Putamen (tissue), 1 donor: ENCODE data around the gene CAMSAP1.

Experiments used
- DNase-seq: peaks from one replicate; pipeline ENCODE4 v3.0.0-alpha.2; 2016; ENCODE audit warnings: low spot score

CAMSAP1 gene

DNA sequence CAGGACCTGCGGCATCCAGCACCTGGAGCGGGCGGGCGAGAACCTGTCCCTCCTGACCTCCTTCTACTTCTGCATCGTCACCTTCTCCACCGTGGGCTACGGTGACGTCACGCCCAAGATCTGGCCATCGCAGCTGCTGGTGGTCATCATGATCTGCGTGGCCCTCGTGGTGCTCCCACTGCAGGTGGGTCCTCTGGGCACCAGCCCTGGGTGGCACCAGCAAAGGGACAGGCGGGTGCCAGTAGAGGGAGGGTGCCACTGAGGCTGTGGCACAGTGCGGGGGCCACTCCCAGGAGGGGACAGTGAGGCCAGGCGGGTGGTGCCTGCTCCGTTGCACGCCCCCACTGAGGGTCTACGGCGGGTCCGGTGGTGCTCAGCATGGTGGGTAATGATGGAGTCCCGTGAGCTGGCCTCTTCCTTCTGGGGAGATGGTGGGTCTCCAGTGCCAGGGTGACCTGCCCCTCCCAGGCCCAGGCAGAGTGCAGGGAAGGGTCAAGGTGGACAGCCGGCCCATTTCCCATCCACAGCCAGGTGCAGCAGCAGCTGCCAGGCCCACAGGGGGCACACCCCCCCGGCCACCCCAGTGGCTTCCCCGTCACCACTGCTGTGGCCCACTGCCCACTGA lies 147.6 kb downstream of the CAMSAP1 start:
- no peak for DNase-seq

DNA sequence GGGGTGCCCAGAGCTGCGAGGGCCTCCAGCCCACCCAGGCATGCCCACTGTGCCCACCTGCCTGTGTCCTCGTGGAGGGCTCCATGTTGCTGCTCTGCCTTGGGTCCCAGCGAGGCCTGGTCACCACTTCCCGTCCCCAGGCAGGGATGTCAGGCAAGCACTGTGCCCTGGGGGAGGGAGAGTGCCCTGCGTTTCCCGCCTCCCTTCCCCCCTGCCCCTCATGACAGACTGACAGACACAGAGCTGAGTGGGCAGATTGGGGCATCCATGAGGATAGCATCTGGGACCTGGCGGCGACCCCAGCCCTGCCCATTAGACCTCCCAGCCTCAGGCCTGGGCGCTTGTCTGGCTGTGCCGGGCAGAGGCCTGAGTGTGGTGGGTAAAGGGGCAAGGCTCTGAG lies 148.5 kb downstream of the CAMSAP1 start:
- no peak for DNase-seq
